ENCODE measurements around the gene COLGALT1.
"Not testable (repeated sequence)": the region's sequence is repeated elsewhere in the genome, so short reads cannot be mapped to it uniquely, and the experiment has no call there.

COLGALT1 gene

GRCh38 chr19:17532557-17532956, 22.9 kb upstream of the COLGALT1 start:
- DNase-seq (ENCODE audit: low read depth in 2 of 2): no peak

GRCh38 chr19:17534767-17535166, 20.7 kb upstream of the COLGALT1 start:
- no peak for DNase-seq (ENCODE audit: low read depth in 2 of 2)

- no peak for DNase-seq (ENCODE audit: low read depth in 2 of 2)
Observed at GRCh38 chr19:17536955-17537354, 18.5 kb upstream of the COLGALT1 start.

GRCh38 chr19:17538684-17539237, 16.7 kb upstream of the COLGALT1 start:
- DNase-seq (ENCODE audit: low read depth in 2 of 2): no peak

- peak; percentile 87 to 97 for DNase-seq (ENCODE audit: low read depth in 2 of 2)
Observed at GRCh38 chr19:17539238-17540117, 16.0 kb upstream of the COLGALT1 start.

- DNase-seq (ENCODE audit: low read depth in 2 of 2): no peak
Observed at GRCh38 chr19:17540174-17540573, 15.3 kb upstream of the COLGALT1 start.

- no peak for DNase-seq (ENCODE audit: low read depth in 2 of 2)
Observed at GRCh38 chr19:17541184-17541759, 14.2 kb upstream of the COLGALT1 start.

- DNase-seq (ENCODE audit: low read depth in 2 of 2): no peak
Observed at GRCh38 chr19:17542042-17542441, 13.4 kb upstream of the COLGALT1 start.

GRCh38 chr19:17542793-17543582, 12.5 kb upstream of the COLGALT1 start:
- DNase-seq (ENCODE audit: low read depth in 2 of 2): no peak

- no peak for DNase-seq (ENCODE audit: low read depth in 2 of 2)
Observed at GRCh38 chr19:17543986-17544385, 11.5 kb upstream of the COLGALT1 start.

GRCh38 chr19:17544418-17544817, 11.0 kb upstream of the COLGALT1 start:
- no peak for DNase-seq (ENCODE audit: low read depth in 2 of 2)

- no peak for DNase-seq (ENCODE audit: low read depth in 2 of 2)
Observed at GRCh38 chr19:17548145-17548544, 7.3 kb upstream of the COLGALT1 start.

- no peak for DNase-seq (ENCODE audit: low read depth in 2 of 2)
Observed at GRCh38 chr19:17549085-17549740, 6.2 kb upstream of the COLGALT1 start.

GRCh38 chr19:17550076-17550667, 5.3 kb upstream of the COLGALT1 start:
- no peak for DNase-seq (ENCODE audit: low read depth in 2 of 2)

GRCh38 chr19:17552735-17553134, 2.7 kb upstream of the COLGALT1 start:
- not testable (repeated sequence) for DNase-seq (ENCODE audit: low read depth in 2 of 2)

- DNase-seq (ENCODE audit: low read depth in 2 of 2): no peak
Observed at GRCh38 chr19:17553256-17553655, 2.2 kb upstream of the COLGALT1 start.

- DNase-seq (ENCODE audit: low read depth in 2 of 2): no peak
Observed at GRCh38 chr19:17554968-17555479, 425 bp upstream of the COLGALT1 start.

GRCh38 chr19:17555929-17556813, 722 bp downstream of the COLGALT1 start:
- DNase-seq (ENCODE audit: low read depth in 2 of 2): peak in 1 of 2 experiments; percentile 27

GRCh38 chr19:17556995-17557394, 1.5 kb downstream of the COLGALT1 start:
- no peak for DNase-seq (ENCODE audit: low read depth in 2 of 2)

GRCh38 chr19:17557466-17557865, 2.0 kb downstream of the COLGALT1 start:
- no peak for DNase-seq (ENCODE audit: low read depth in 2 of 2)
